SJCRH30 (cell line): ENCODE results near the gene DACT2. TPM values are rescaled to one million over a fixed set of nuclear protein-coding genes. Genes with fewer than 3 reads are reported as not detected.
"Not testable (repeated sequence)": the region's sequence is repeated elsewhere in the genome, so short reads cannot be mapped to it uniquely, and the experiment has no call there.

Experiments used
- DNase-seq, 2 experiments: peaks; one replicate each; pipeline ENCODE4 v3.0.0-alpha.2; 2015 to 2020
- H3K27ac ChIP-seq: fragments of 250-450 bp; sonication (Bioruptor Pico); 2 replicates; pipeline ENCODE4 v1.5.1; 2020; ENCODE audit warnings: mild to moderate bottlenecking, moderate library complexity
- H3K27me3 ChIP-seq: fragments of 250-450 bp; sonication (Bioruptor Pico); 2 replicates; pipeline ENCODE4 v1.5.1; 2020; ENCODE audit warnings: mild to moderate bottlenecking, moderate library complexity
- H3K36me3 ChIP-seq: fragments of 250-450 bp; sonication (Bioruptor Pico); 2 replicates; pipeline ENCODE4 v1.5.1; 2020; ENCODE audit warnings: mild to moderate bottlenecking, moderate library complexity
- H3K4me1 ChIP-seq: fragments of 250-450 bp; sonication (Bioruptor Pico); 2 replicates; pipeline ENCODE4 v1.5.1; 2020; ENCODE audit warnings: mild to moderate bottlenecking, moderate library complexity
- H3K4me3 ChIP-seq: fragments of 250-450 bp; sonication (Bioruptor Pico); 2 replicates; pipeline ENCODE4 v1.5.1; 2020; ENCODE audit warnings: mild to moderate bottlenecking, moderate library complexity
- H3K9me3 ChIP-seq: fragments of 250-450 bp; sonication (Bioruptor Pico); replicated peaks from 2 replicates; pipeline ENCODE4 v1.5.1; 2020; ENCODE audit warnings: mild to moderate bottlenecking, moderate library complexity
- total RNA-seq: library from RNA; depleted of rRNA; stranded (reverse); fragments of >200 nt; shearing (Covaris generic); gene quantifications from 2 replicates; pipeline ENCODE4 v1.2.3, GENCODE V29; 2014

The DACT2 gene
- total RNA-seq, 1 experiment from 2014 or later, result not detected

DNA sequence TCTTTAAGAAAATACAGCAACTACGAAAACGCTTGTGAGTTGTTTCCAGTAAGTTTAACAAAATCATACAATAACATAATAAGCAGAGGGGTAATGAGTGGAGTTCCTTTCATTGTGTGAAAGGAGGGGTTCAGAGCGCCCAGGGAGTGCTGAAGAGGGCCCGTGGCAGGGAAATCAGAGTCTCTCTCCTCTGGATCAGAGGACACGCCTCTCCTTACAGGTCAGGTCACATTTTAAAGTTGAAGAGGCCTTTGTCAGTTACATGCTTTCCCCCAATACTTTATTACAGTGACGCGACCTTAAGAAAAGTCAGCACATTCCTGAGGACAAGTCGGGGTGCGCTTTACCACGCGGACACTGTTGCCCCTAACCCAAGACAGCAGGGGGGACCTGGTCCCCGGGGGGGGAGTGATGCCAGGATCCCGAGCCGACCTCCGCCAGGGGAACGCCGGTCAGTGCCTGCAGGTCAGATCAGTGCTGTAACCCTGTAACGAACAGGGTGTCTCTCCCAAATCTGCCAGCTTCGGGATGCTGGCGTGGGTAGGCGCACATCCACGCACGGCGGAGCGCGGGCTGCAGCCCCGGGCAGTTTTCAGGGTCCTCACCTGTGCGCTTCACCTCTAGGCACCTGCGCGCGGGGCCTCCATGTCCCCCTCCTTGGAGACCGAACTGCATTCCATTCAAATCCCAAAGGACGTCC is 848 bp downstream of the DACT2 start:
- Histone ChIP-seq H3K27me3 (no peaks in the 10 kb centered on the region), H3K9me3 (no peaks in the 10 kb centered on the region), H3K4me3 (no peak overlapping the region), H3K27ac (no peak overlapping the region), H3K36me3 (no peaks in the 10 kb centered on the region), H3K4me1 (no peaks in the 10 kb centered on the region)
- no peak for DNase-seq

DNA sequence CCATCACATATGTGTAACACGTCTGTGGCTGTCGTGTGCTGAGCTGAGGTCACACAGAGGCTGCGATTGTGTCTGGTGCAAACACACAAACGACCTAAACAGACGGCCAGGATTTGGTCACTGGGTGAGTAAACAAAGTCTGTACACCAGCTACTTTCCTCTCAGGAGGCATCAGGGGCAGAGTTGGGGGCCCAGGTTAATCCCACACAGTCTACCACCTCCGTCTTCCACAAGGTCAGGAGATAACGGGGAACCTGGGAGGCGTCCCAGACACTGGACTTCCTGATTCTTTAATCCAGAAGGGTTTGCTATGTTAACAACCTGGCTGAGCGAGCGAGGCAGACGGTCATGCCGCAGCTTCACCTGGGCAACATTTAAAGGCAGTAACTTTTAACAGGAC is 1.5 kb downstream of the DACT2 start:
- Histone ChIP-seq H3K4me3 (no peak overlapping the region), H3K36me3 (no peaks in the 10 kb centered on the region), H3K4me1 (no peaks in the 10 kb centered on the region), H3K9me3 (no peaks in the 10 kb centered on the region), H3K27ac (no peak overlapping the region), H3K27me3 (no peaks in the 10 kb centered on the region)
- no peak for DNase-seq

DNA sequence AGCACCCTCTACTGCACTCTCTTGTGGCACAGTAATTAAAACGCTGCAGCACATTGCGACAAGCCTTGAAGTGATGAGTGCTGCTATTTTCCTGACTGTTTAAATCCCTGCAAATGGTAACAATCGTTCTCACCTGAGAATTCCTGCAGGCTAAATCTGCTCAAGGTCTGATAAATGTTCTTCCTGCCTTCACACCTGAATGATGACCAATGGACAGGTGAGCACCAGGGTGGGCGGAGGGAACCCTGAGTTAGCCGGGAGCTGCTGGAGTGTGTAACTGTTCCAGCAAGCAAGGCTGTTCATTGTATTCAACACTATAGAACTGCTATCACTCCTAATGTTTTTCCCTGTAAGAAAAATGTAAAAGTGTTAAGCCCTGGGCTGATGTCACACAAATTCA is 4.0 kb downstream of the DACT2 start:
- H3K9me3 ChIP-seq, result no peaks in the 10 kb centered on the region
- H3K27me3 ChIP-seq, result peaks cover 3% of the 10 kb centered on the region; the same call in 1 of the 2 replicates

DNA sequence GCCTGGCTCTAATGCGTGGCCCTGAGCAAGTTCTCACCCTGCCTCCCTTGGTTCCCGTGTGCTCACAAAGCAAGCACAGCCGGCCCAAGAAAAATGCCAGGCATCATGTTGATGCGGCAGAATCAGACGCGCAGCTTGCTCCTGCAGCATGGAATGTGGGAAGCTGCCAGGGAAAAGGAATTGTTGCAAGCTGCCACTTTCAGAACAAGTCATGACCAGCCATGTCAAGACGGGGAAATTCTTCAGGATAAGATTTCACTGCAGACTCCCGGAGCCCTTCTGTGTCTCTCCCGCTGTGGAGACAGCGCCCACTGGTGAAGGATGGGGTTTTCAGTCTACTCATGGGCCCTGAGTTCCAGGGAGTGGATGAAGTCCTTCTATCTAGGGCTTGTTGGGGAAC is 4.6 kb downstream of the DACT2 start:
- Histone ChIP-seq H3K9me3 (no peaks in the 10 kb centered on the region), H3K27ac (no peak overlapping the region), H3K4me3 (no peak overlapping the region), H3K4me1 (no peaks in the 10 kb centered on the region), H3K36me3 (no peaks in the 10 kb centered on the region), H3K27me3 (peaks cover 3% of the 10 kb centered on the region; the same call in 1 of the 2 replicates)
- DNase-seq, result no peak

More for the DNA sequence above, 4.0 kb downstream of the DACT2 start:
- no peak overlapping the region for H3K27ac ChIP-seq
- DNase-seq, result no peak
- no peaks in the 10 kb centered on the region for H3K36me3 ChIP-seq
- H3K4me3 ChIP-seq, result no peak overlapping the region
- no peaks in the 10 kb centered on the region for H3K4me1 ChIP-seq

DNA sequence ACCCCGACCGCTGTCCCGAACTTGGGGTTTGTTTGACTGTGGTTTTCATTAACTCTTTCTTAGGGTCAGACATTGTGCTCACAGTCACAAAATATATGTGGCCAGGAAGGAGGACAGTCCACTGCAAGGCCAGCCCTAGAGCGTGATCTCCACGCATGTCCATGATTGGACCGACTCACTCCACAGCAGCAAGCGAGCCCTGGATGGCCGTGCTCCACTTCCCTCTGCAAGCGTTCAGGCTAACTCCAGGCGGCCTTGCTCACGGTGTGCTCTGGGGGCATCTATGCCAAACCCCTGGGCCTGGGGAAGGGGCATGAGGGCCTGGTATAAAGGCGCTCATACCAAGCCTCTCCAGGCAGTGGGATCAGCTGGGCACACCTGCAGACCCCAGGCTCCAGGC is 5.6 kb downstream of the DACT2 start:
- H3K27me3 ChIP-seq, result peaks cover 3% of the 10 kb centered on the region; the same call in 1 of the 2 replicates
- H3K27ac ChIP-seq, result no peak overlapping the region
- no peaks in the 10 kb centered on the region for H3K9me3 ChIP-seq
- no peak for DNase-seq
- no peaks in the 10 kb centered on the region for H3K36me3 ChIP-seq
- H3K4me1 ChIP-seq, result no peaks in the 10 kb centered on the region
- H3K4me3 ChIP-seq, result no peak overlapping the region

DNA sequence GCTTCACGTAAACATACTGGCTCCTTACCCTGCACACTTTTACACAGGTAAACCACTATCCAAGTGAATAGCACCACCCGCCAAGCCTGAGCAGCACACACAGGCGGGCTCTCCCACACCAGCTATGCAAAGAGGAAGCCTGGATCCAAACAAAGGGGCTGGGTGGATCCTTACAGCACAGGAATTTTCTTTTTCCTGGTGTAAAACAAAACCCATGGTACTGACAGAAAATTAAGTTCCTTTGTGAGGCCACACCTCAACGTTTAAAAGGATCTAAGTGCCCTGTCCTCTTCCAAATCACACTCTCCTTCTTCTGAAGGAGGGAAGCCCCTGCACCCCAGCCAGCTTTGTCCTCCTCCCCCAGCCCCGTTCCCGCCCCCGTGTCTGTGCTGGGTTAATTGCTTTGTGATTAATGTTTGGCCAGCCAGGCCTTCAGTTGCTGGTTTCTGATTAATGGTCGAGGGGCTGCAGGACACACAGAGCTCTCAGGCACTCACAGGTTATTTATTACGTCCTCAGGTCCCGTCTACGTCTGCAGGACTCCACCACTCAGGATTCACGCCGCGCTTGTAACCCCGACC is 6.1 kb downstream of the DACT2 start:
- no peaks in the 10 kb centered on the region for H3K36me3 ChIP-seq
- no peak overlapping the region for H3K27ac ChIP-seq
- peaks cover 3% of the 10 kb centered on the region; the same call in 1 of the 2 replicates for H3K27me3 ChIP-seq
- no peak for DNase-seq
- no peaks in the 10 kb centered on the region for H3K4me1 ChIP-seq
- H3K4me3 ChIP-seq, result no peak overlapping the region
- no peaks in the 10 kb centered on the region for H3K9me3 ChIP-seq

DNA sequence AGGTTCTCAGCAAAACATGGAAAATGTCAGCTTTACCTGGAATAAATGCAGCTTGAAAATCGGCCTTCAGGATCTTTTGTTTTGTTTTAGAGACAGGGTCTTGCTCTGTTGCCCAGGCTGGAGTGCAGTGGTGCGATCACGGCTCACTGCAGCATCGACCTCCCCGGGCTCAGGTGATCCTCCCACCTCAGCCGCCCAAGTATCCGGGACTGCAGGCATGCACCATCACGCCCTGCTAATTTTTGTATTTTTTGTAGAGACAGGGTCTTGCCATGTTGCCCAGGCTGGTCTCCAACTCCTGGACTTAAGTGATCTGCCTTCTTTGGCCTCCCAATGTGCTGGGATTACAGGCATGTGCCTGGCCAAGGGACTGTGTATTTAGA is 7.5 kb downstream of the DACT2 start:
- not testable (repeated sequence) for H3K27ac ChIP-seq, H3K36me3 ChIP-seq, DNase-seq, H3K4me1 ChIP-seq, H3K4me3 ChIP-seq, H3K9me3 ChIP-seq, H3K27me3 ChIP-seq

DNA sequence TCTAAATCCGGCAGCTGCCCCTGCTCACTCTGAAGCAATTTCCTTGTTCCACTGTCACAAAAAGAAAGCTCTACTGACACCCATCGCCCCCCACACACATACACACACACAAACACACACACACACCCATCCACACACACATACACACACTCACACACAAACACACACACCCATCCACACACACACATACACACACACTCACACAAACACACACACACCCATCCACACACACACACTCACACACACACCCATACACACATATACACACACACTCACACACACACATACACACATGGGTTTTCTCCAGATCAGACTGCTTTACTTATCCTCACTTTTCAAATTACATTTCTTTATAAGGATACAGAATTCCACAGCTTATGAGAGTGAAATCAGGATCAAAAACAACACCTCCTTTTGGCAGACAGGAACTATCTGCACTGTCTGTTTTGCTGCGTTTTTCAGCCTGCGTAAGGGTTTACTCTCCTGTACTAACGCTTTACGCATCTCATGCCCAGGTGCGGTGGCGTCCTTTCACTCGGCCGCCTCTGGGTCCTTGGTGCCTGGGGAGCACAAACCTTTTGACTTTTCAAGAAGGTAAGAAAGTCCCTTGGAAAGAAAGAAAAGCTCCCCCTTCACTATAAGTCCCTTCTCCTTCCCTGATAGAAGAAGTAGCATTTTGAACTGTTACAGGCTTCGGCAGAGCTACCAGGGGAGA is 8.0 kb downstream of the DACT2 start:
- no peaks in the 10 kb centered on the region for H3K9me3 ChIP-seq
- H3K36me3 ChIP-seq, result no peaks in the 10 kb centered on the region
- no peak overlapping the region for H3K4me3 ChIP-seq
- peaks cover 3% of the 10 kb centered on the region; the same call in 1 of the 2 replicates for H3K27me3 ChIP-seq
- DNase-seq, result no peak
- no peak overlapping the region for H3K27ac ChIP-seq
- H3K4me1 ChIP-seq, result no peaks in the 10 kb centered on the region

DNA sequence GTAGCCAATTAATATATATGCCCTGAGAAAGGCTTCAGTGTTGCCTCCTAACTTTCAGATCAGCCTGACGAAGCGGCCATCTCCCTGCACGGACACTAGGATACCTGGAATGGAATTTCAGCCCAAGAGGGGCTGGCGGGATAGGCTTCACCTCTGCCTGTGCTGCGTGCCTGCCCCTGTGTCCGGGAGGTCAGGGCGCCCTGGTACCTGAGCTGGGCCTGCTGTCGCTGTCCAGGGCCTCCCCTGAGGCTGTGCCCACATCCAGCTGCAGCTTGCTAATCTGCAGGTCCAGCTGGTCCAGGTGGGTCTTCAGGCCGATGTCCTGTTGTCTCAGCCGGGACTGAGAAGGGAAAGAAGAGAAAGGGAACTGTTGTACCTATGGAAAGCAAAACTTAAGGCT is 8.6 kb downstream of the DACT2 start:
- peaks cover 3% of the 10 kb centered on the region; the same call in 1 of the 2 replicates for H3K27me3 ChIP-seq
- H3K36me3 ChIP-seq, result no peaks in the 10 kb centered on the region
- H3K4me1 ChIP-seq, result no peaks in the 10 kb centered on the region
- no peak overlapping the region for H3K4me3 ChIP-seq
- no peak for DNase-seq
- no peaks in the 10 kb centered on the region for H3K9me3 ChIP-seq
- no peak overlapping the region for H3K27ac ChIP-seq

DNA sequence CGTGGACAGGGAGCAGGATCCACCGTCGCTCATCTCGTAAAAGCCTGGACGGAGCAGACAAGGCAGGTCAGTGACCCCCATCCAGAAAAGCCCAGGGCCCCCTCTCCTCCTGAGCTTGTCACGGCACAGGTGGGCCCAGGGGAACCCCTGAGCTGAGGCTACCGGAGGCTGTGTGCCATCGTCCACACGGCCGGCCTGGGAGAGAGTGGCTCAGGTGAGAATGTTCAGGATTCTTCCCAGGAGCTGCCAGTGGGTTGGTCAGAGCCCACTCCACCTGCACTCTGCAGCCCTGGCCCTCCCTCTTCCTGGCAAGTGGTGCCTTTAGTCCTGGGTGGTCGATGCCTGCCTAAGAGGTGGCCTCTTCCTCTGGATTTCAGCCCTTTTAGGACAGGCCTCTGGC is 9.2 kb downstream of the DACT2 start:
- no peaks in the 10 kb centered on the region for H3K36me3 ChIP-seq
- H3K27me3 ChIP-seq, result peaks cover 9% of the 10 kb centered on the region; the same call in 1 of the 2 replicates
- H3K9me3 ChIP-seq, result no peaks in the 10 kb centered on the region
- H3K27ac ChIP-seq, result no peak overlapping the region
- no peak for DNase-seq
- no peaks in the 10 kb centered on the region for H3K4me1 ChIP-seq
- no peak overlapping the region for H3K4me3 ChIP-seq

DNA sequence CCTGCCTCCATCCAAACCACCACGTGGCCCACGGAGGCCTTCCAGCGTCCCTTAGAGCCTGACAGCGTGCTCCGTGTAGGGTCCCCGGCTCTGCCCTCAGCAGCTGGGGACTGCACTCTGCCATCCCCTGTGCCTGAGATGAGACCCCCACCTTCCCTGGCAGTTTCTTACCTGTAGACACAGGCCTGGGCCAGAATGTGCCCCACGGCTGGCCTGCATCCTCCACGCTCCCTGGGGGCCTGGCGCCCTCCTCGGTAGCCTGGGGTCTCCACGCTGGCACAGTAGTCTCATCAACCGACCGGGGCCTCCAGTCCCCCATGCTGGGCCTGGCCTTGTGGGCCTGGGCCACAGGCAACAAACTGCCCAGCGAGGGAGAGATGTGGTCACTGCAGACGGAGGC is 9.6 kb downstream of the DACT2 start:
- no peaks in the 10 kb centered on the region for H3K36me3 ChIP-seq
- H3K27ac ChIP-seq, result no peak overlapping the region
- H3K27me3 ChIP-seq, result peaks cover 9% of the 10 kb centered on the region; the same call in 1 of the 2 replicates
- no peaks in the 10 kb centered on the region for H3K9me3 ChIP-seq
- DNase-seq, result no peak
- H3K4me3 ChIP-seq, result no peak overlapping the region
- no peaks in the 10 kb centered on the region for H3K4me1 ChIP-seq

DNA sequence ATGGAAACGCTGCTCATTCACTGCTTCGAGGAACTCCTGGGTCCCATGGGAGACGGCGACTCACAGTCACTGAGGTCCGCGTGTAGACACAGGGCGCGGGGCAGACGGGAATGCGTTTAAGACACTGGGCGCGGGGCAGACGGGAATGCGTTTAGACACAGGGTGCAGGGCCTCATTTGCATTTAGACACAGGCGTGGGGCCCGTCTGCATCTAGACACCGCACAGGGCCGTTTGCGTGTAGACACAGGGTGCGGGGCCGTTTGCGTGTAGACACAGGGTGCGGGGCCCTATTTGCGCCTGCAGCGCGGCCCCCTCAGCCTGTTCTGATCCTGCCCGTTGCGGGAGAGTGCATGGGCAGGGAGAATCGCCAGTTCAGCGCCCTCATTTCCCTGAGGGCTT is 10.4 kb downstream of the DACT2 start:
- no peaks in the 10 kb centered on the region for H3K9me3 ChIP-seq
- no peaks in the 10 kb centered on the region for H3K36me3 ChIP-seq
- H3K4me1 ChIP-seq, result no peaks in the 10 kb centered on the region
- H3K27me3 ChIP-seq, result peaks cover 16% of the 10 kb centered on the region; the same call in 1 of the 2 replicates
- DNase-seq, result no peak
- H3K27ac ChIP-seq, result no peak overlapping the region
- H3K4me3 ChIP-seq, result no peak overlapping the region

DNA sequence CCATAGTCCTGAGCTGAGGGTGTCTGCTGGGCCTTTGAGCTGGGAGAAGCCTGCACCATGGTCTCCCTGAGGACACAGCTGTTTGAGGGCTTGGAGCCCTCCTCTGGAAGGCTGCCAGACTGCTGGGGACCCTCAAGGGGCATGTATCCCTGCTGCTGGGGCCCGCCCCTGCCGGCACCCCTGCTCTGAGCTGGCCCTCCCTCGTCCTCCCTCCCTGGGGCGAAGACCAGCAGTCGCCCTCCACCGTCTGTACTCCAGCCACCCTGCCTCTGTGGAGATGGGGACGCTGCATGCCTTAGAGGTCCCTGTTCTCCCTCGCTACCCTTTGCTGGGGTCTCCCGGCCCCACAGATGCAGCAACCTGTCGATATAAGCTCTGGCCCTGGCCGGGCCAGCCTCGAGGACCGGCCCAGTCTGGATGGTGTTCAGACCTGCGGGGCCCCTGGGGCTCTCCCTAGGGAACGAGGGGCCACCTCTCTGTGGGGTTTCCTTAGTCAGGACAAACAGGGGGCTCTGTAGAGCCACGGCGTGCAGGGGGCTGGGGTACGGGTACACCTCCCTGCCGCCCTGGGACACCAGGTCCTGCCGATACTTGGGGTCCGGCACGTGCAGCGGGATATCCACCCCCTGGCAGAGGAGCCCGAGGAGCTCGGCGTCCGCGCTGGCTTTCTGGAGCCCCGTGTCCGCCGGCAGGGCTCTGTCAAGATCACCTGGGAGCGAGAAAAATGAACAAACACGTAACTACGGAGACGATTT is 11.0 kb downstream of the DACT2 start:
- Histone ChIP-seq H3K27me3 (peaks cover 16% of the 10 kb centered on the region; the same call in 1 of the 2 replicates), H3K9me3 (no peaks in the 10 kb centered on the region), H3K4me1 (no peaks in the 10 kb centered on the region), H3K4me3 (no peak overlapping the region), H3K27ac (no peak overlapping the region), H3K36me3 (no peaks in the 10 kb centered on the region)
- DNase-seq, result no peak

DNA sequence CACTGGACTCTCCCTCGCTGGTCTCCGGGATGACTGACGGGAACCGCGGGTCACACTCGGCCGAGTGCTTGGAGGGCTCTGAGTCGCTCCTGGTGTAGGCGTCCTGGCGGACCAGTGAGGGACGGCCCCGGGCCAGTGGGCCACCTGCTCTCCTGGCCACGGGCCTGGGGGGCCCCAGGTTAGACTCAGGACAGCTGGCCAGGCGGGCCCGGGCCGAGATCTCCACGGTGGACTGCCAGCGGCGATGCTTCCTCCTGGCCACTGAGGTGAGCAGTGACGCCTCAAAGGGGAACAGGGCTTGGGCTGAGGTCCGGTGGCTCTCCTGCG is 11.9 kb downstream of the DACT2 start:
- no peaks in the 10 kb centered on the region for H3K36me3 ChIP-seq
- DNase-seq, result no peak

More for the DNA sequence above, 11.9 kb downstream of the DACT2 start:
- no peaks in the 10 kb centered on the region for H3K9me3 ChIP-seq
- H3K27ac ChIP-seq, result no peak overlapping the region
- no peaks in the 10 kb centered on the region for H3K4me1 ChIP-seq
- peaks cover 16% of the 10 kb centered on the region; the same call in 1 of the 2 replicates for H3K27me3 ChIP-seq
- H3K4me3 ChIP-seq, result no peak overlapping the region
